Suprapubic skin (tissue), 4 donors: ENCODE data around the gene LMBR1. TPM values are rescaled to one million over a fixed set of nuclear protein-coding genes. Genes with fewer than 3 reads are reported as not detected.

Experiments
- DNase-seq, 2 donors: peaks; one replicate each; pipeline ENCODE4 v3.0.0-alpha.2; 2019; ENCODE audit warnings: low spot score in 2 of 2
- H3K27ac ChIP-seq: fragments of 200-600 bp; sonication (generic); one replicate; pipeline ENCODE4 v1.5.1; 2019
- H3K27me3 ChIP-seq: fragments of 200-600 bp; sonication (generic); one replicate; pipeline ENCODE4 v1.5.1; 2019
- H3K36me3 ChIP-seq: fragments of 200-600 bp; sonication (generic); one replicate; pipeline ENCODE4 v1.5.1; 2019
- H3K4me1 ChIP-seq: fragments of 200-600 bp; sonication (generic); one replicate; pipeline ENCODE4 v1.5.1; 2019
- H3K4me3 ChIP-seq: fragments of 200-600 bp; sonication (generic); one replicate; pipeline ENCODE4 v1.5.1; 2019; ENCODE audit warnings: mild to moderate bottlenecking
- H3K9me3 ChIP-seq: fragments of 200-600 bp; sonication (generic); one replicate; pipeline ENCODE4 v1.5.1; 2019
- CTCF ChIP-seq, 2 donors: fragments of 200-600 bp in 1 of 2; fragments of 450-650 bp in 1 of 2; sonication (generic) in 1 of 2; IDR thresholded peaks; one replicate each; pipeline ENCODE4 v1.5.1; 2016 to 2019; ENCODE audit warnings: antibody characterized with exemption in 2 of 2, mild to moderate bottlenecking in 1 of 2, moderate library complexity in 1 of 2
- EP300 ChIP-seq: sonication (generic); formaldehyde crosslinking; IDR thresholded peaks from one replicate; pipeline ENCODE4 v1.6.1; 2017; ENCODE audit warnings: antibody characterized with exemption
- POLR2A ChIP-seq, 2 donors: fragments of 450-650 bp; IDR thresholded peaks; one replicate each; pipeline ENCODE4 v1.6.1; 2017; ENCODE audit warnings: antibody characterized with exemption in 2 of 2, mild to moderate bottlenecking in 2 of 2, moderate library complexity in 2 of 2
- POLR2AphosphoS5 ChIP-seq, 3 donors: sonication (generic); formaldehyde crosslinking; IDR thresholded peaks; one replicate each; pipeline ENCODE4 v1.6.1; 2017; ENCODE audit warnings: antibody characterized with exemption in 3 of 3
- WGBS: methylation state at CpG from one replicate; pipeline ENCODE4 v1.1.5; 2018; 5-methylcytosine and 5-hydroxymethylcytosine counted together
- total RNA-seq, 4 donors: library from RNA; depleted of rRNA; stranded (reverse); fragments of >200 nt; gene quantifications; one replicate each; pipeline ENCODE4 v1.1.0, GENCODE V29; 2016

The LMBR1 gene
- total RNA-seq, 4 donors from 2014 or later = 48.7 to 104 (median 59.1) TPM

GRCh38 chr7:156665101-156665500, 227.9 kb downstream of the LMBR1 start:
- no peak for DNase-seq
- no peak overlapping the region for H3K4me3 ChIP-seq

GRCh38 chr7:156662277-156662676, 230.7 kb downstream of the LMBR1 start:
- no peak for TF ChIP-seq POLR2A (IDR thresholded peaks at IDR 0.05)
- H3K27me3 ChIP-seq = no peaks in the 10 kb centered on the region
- no peak overlapping the region for H3K4me3 ChIP-seq
- H3K27ac ChIP-seq = no peak overlapping the region
- H3K4me1 ChIP-seq = no peaks in the 10 kb centered on the region
- H3K9me3 ChIP-seq = no peaks in the 10 kb centered on the region
- 89% methylated on average over 4 of the region's 4 CpGs for WGBS
- DNase-seq = no peak
- no peaks in the 10 kb centered on the region for H3K36me3 ChIP-seq

More at GRCh38 chr7:156665101-156665500, 227.9 kb downstream of the LMBR1 start:
- Histone ChIP-seq H3K36me3 (peaks cover 10% of the 10 kb centered on the region), H3K4me1 (no peaks in the 10 kb centered on the region), H3K27me3 (no peaks in the 10 kb centered on the region), H3K9me3 (no peaks in the 10 kb centered on the region), H3K27ac (no peak overlapping the region)
- WGBS = 88% methylated on average over 4 of the region's 4 CpGs
- no peak for TF ChIP-seq CTCF (IDR thresholded peaks at IDR 0.05)
- TF ChIP-seq EP300 = no peak
- TF ChIP-seq POLR2AphosphoS5 (IDR thresholded peaks at IDR 0.05) = no peak
- TF ChIP-seq POLR2A (IDR thresholded peaks at IDR 0.05) = no peak

- TF ChIP-seq POLR2A (IDR thresholded peaks at IDR 0.05) (no peak), EP300 (no peak), POLR2AphosphoS5 (IDR thresholded peaks at IDR 0.05) (no peak), CTCF (IDR thresholded peaks at IDR 0.05) (no peak)
- no peaks in the 10 kb centered on the region for H3K9me3 ChIP-seq
- no peak overlapping the region for H3K4me3 ChIP-seq
- H3K36me3 ChIP-seq = no peaks in the 10 kb centered on the region
- WGBS = 94% methylated on average over 5 of the region's 5 CpGs
- DNase-seq = no peak
- H3K4me1 ChIP-seq = no peaks in the 10 kb centered on the region
- no peak overlapping the region for H3K27ac ChIP-seq
- no peaks in the 10 kb centered on the region for H3K27me3 ChIP-seq
Observed at GRCh38 chr7:156661637-156662036, 231.3 kb downstream of the LMBR1 start.

- DNase-seq = no peak
- Histone ChIP-seq H3K4me1 (no peaks in the 10 kb centered on the region), H3K27me3 (no peaks in the 10 kb centered on the region), H3K9me3 (no peaks in the 10 kb centered on the region), H3K4me3 (no peak overlapping the region), H3K36me3 (no peaks in the 10 kb centered on the region), H3K27ac (no peak overlapping the region)
- WGBS = 59% methylated on average over 11 of the region's 11 CpGs
- TF ChIP-seq EP300 (no peak), CTCF (IDR thresholded peaks at IDR 0.05) (no peak), POLR2A (IDR thresholded peaks at IDR 0.05) (no peak), POLR2AphosphoS5 (IDR thresholded peaks at IDR 0.05) (no peak)
Observed at GRCh38 chr7:156659961-156660360, 233.0 kb downstream of the LMBR1 start.

GRCh38 chr7:156659203-156659602, 233.8 kb downstream of the LMBR1 start:
- Histone ChIP-seq H3K4me1 (no peaks in the 10 kb centered on the region), H3K27ac (no peak overlapping the region)
- WGBS = 72% methylated on average over 6 of the region's 6 CpGs

More at GRCh38 chr7:156659203-156659602, 233.8 kb downstream of the LMBR1 start:
- Histone ChIP-seq H3K36me3 (no peaks in the 10 kb centered on the region), H3K27me3 (no peaks in the 10 kb centered on the region), H3K9me3 (no peaks in the 10 kb centered on the region), H3K4me3 (no peak overlapping the region)
- TF ChIP-seq POLR2A (IDR thresholded peaks at IDR 0.05) = no peak
- TF ChIP-seq POLR2AphosphoS5 (IDR thresholded peaks at IDR 0.05) = no peak
- TF ChIP-seq CTCF (IDR thresholded peaks at IDR 0.05) = no peak
- no peak for TF ChIP-seq EP300
- no peak for DNase-seq
